SH-SY5Y (cell line): ENCODE results near the gene HSP90AA1.

Source experiments
- GATA2 ChIP-seq: IDR thresholded peaks from 2 replicates; pipeline ENCODE4 v1.6.1; 2011; ENCODE audit warnings: mild to moderate bottlenecking, low read depth, low read length
- GATA3 ChIP-seq: IDR thresholded peaks from 2 replicates; pipeline ENCODE4 v1.6.1; 2011; ENCODE audit warnings: low read depth, mild to moderate bottlenecking, low read length, moderate library complexity

- TF ChIP-seq GATA2 = no peak
- no peak for TF ChIP-seq GATA3
These were observed 49.2 kb downstream of the HSP90AA1 start for GRCh38 chr14:102037686-102038085.
